Vagina (tissue), 2 donors: ENCODE measurements around the gene SUSD6. TPM values are rescaled to one million over a fixed set of nuclear protein-coding genes. Genes with fewer than 3 reads are reported as not detected.

ENCODE experiments used
- DNase-seq, 2 donors: peaks; one replicate each; pipeline ENCODE4 v3.0.0-alpha.2; 2017; ENCODE audit errors: extremely low spot score in 2 of 2
- H3K27ac ChIP-seq: fragments of 200-600 bp; sonication (generic); one replicate; pipeline ENCODE4 v1.5.1; 2019
- H3K27me3 ChIP-seq: fragments of 200-600 bp; sonication (generic); one replicate; pipeline ENCODE4 v1.5.1; 2019
- H3K36me3 ChIP-seq, 2 donors: fragments of 200-600 bp; sonication (generic); one replicate each; pipeline ENCODE4 v1.5.1; 2017 to 2019
- H3K4me1 ChIP-seq: fragments of 200-600 bp; sonication (generic); one replicate; pipeline ENCODE4 v1.5.1; 2019
- H3K4me3 ChIP-seq, 2 donors: fragments of 200-600 bp; sonication (generic); 1 replicate in 1 of 2; 2 replicates in 1 of 2; pipeline ENCODE4 v1.5.1; 2016 to 2019
- H3K9me3 ChIP-seq: fragments of 200-600 bp; sonication (generic); one replicate; pipeline ENCODE4 v1.5.1; 2019
- POLR2A ChIP-seq, 2 donors: fragments of 450-650 bp; IDR thresholded peaks; one replicate each; pipeline ENCODE4 v1.6.1; 2017; ENCODE audit warnings: antibody characterized with exemption in 2 of 2, mild to moderate bottlenecking in 2 of 2, moderate library complexity in 2 of 2
- POLR2AphosphoS5 ChIP-seq, 2 donors: sonication (generic); formaldehyde crosslinking; IDR thresholded peaks; one replicate each; pipeline ENCODE4 v1.9.0; 2017; ENCODE audit warnings: antibody characterized with exemption in 2 of 2, mild to moderate bottlenecking in 2 of 2, low read depth in 1 of 2; ENCODE audit not compliant: insufficient read depth in 1 of 2
- intact Hi-C: fragments of 100-400 bp; cut with DNase I; formaldehyde crosslinking; loops from one replicate; pipeline ENCODE4 v1.15.1; 2023
- total RNA-seq: library from RNA; depleted of rRNA; stranded (reverse); fragments of >200 nt; gene quantifications from one replicate; pipeline ENCODE4 v1.2.3, GENCODE V29; 2016
- TF ChIP-seq, protein P1 (sequence below), 3 experiments: fragments of 450-650 bp in 2 of 3; fragments of 200-600 bp in 1 of 3; sonication (generic) in 1 of 3; IDR thresholded peaks; one replicate each; pipeline ENCODE4 v1.5.1; 2017 to 2019; ENCODE audit warnings: antibody characterized with exemption in 3 of 3, mild to moderate bottlenecking in 2 of 3, moderate library complexity in 2 of 3

Gene SUSD6
- total RNA-seq, 1 donor from 2014 or later, result 36.6 TPM

DNA sequence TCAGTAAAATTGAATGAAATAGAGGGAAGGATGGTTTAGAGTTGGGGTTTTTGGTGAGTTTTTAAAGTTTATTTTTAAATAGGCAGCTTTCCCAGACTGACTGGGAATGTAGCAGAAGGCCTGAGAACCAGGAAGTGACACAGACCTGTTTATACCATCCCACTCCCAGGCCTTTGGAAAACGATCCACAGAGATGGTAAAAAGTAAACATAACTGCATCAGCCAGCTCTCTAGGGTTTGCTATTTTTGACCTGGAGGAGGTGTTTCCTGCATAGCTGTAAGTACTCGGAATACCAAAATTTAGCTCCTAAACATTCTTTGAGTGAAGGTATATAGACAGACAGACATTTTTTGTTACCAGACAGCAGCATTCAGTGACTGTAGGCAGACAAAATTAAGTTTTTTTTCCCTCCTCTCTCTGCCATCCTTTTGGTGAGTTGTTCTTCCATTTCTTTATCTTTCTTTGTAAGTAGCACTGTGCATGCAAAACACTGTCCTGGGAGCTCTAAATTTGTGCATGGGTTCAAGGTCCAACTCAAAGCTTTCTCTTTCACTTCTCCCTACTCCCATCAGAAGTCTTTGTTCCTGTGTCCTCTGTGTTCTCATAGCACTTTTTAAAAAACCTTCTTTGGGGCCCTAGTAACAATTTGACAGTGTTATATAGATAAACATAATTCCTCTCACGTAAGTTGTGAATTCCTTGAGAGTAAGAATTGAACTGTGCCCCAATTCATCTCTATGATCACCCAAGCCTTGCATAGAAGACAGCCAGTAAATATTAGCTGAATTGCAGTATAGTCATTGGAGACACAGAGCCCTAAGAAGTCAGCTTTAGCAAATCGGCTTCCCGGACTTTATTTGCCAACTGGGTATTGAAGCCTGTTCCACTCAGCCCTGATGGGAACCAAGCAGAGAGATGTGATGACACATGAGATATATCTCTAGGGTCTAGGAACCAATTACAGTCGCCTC is 37.4 kb downstream of the SUSD6 start:
- TF ChIP-seq POLR2A (IDR thresholded peaks at IDR 0.05), result no peak
- TF ChIP-seq POLR2AphosphoS5 (IDR thresholded peaks at IDR 0.05; ENCODE audit: insufficient read depth in 1 of 2, low read depth in 1 of 2), result no peak
- TF ChIP-seq, protein P1, sequence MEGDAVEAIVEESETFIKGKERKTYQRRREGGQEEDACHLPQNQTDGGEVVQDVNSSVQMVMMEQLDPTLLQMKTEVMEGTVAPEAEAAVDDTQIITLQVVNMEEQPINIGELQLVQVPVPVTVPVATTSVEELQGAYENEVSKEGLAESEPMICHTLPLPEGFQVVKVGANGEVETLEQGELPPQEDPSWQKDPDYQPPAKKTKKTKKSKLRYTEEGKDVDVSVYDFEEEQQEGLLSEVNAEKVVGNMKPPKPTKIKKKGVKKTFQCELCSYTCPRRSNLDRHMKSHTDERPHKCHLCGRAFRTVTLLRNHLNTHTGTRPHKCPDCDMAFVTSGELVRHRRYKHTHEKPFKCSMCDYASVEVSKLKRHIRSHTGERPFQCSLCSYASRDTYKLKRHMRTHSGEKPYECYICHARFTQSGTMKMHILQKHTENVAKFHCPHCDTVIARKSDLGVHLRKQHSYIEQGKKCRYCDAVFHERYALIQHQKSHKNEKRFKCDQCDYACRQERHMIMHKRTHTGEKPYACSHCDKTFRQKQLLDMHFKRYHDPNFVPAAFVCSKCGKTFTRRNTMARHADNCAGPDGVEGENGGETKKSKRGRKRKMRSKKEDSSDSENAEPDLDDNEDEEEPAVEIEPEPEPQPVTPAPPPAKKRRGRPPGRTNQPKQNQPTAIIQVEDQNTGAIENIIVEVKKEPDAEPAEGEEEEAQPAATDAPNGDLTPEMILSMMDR (IDR thresholded peaks at IDR 0.05), result no peak
- DNase-seq, result no peak
- no peaks in the 10 kb centered on the region for H3K27me3 ChIP-seq
- H3K27ac ChIP-seq, result peak overlapping the region; percentile 72
- intact Hi-C loops, result no loop called here
- H3K36me3 ChIP-seq, result no peaks in the 10 kb centered on the region
- H3K4me3 ChIP-seq, result no peak overlapping the region
- H3K4me1 ChIP-seq, result peaks cover 83% of the 10 kb centered on the region
- H3K9me3 ChIP-seq, result no peaks in the 10 kb centered on the region

DNA sequence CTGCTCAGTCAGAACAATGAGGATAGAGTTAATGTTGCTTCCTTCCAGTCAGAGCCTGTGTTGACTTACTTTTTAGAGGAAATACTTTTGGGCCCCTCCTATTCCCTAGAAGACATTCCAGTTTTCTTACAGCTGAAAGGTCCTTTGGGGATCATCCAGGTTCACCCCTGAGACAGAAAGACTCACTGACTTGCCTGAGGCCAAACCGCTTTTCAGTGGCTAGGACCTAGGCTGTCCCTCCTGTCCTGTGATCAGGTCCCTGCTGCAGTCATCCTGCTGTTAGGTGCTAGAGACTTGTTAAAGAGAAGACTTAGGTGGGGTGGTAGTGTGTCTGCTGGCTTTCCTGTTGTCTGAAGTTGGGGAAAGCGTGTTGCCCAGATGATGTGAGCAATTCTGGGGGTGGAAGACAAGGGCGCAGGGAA is 39.6 kb downstream of the SUSD6 start:
- Histone ChIP-seq H3K36me3 (no peaks in the 10 kb centered on the region), H3K27ac (no peak overlapping the region), H3K27me3 (no peaks in the 10 kb centered on the region), H3K4me3 (no peak overlapping the region), H3K9me3 (no peaks in the 10 kb centered on the region), H3K4me1 (peaks cover 84% of the 10 kb centered on the region)
- TF ChIP-seq POLR2AphosphoS5 (IDR thresholded peaks at IDR 0.05; ENCODE audit: insufficient read depth in 1 of 2, low read depth in 1 of 2) (no peak), POLR2A (IDR thresholded peaks at IDR 0.05) (no peak)
- TF ChIP-seq, protein P1 (IDR thresholded peaks at IDR 0.05), result no peak
- DNase-seq, result no peak
- intact Hi-C loops, result no loop called here

DNA sequence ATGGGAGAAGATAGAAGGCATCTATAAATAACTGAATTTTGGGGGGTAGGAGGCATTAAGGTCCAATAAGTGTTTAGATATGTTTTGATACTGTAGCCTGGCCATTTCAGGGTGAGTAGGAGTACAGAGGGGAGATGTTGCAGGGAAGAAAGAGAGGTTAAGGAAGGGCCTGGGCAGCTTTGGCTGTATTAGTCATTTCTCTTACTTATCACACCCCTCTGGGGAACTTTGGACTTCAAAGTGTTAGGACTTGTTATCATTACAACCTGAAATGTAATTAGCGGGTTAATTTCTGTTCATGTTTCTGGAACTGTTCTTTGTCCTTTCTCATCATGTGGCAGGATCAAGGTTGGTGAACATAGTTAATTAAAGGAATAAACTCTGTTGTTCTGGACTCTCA is 40.3 kb downstream of the SUSD6 start:
- H3K4me1 ChIP-seq, result peaks cover 88% of the 10 kb centered on the region
- intact Hi-C loops, result no loop called here

DNA sequence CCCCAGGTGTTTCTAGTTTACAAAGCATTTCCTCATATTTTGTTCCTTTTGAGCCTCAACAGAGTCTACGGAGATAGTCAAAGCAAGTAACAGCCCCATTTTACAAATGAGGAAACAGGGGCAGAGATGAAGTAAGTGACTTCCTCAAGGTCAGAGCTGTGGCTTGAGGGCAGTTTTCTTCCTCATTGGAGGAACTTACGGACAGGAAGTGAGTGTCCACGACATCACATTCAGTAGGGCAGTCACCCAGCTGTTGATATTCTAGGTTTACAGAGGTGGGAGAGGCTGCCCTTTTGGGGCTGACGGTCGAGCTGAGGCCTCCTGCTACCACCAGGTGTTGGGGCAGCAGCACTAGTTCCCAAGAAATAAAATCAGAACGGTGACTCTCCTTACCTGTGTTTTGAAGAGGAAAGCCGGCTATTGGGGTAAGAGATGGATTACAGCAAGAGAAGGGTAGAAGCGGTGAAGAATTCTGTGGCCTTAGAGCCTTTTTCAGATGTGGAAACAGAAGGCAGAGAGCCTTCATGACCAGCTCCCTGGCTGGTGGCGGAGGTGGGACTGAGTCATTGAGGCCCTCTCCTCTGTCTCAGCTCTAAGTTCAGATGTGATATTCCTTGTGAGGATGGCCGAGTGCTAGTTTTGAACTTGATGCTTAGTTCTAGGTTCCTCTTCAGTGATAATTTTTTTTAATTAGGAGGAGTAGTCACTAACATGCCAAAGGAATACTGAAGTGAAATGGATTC is 41.7 kb downstream of the SUSD6 start:
- H3K27me3 ChIP-seq, result no peaks in the 10 kb centered on the region
- no peaks in the 10 kb centered on the region for H3K9me3 ChIP-seq
- H3K27ac ChIP-seq, result no peak overlapping the region
- H3K4me1 ChIP-seq, result peaks cover 82% of the 10 kb centered on the region
- H3K4me3 ChIP-seq, result no peak overlapping the region
- intact Hi-C loops, result no loop called here
- no peak for DNase-seq
- no peak for TF ChIP-seq POLR2AphosphoS5 (IDR thresholded peaks at IDR 0.05; ENCODE audit: insufficient read depth in 1 of 2, low read depth in 1 of 2)
- TF ChIP-seq, protein P1 (IDR thresholded peaks at IDR 0.05), result no peak
- H3K36me3 ChIP-seq, result no peaks in the 10 kb centered on the region

More for the DNA sequence above, 40.3 kb downstream of the SUSD6 start:
- H3K4me3 ChIP-seq, result no peak overlapping the region
- peak overlapping the region; percentile 14 for H3K27ac ChIP-seq
- no peaks in the 10 kb centered on the region for H3K27me3 ChIP-seq
- no peaks in the 10 kb centered on the region for H3K9me3 ChIP-seq
- no peak for DNase-seq
- no peaks in the 10 kb centered on the region for H3K36me3 ChIP-seq
- no peak for TF ChIP-seq POLR2A (IDR thresholded peaks at IDR 0.05)
- no peak for TF ChIP-seq POLR2AphosphoS5 (IDR thresholded peaks at IDR 0.05; ENCODE audit: insufficient read depth in 1 of 2, low read depth in 1 of 2)
- TF ChIP-seq, protein P1 (IDR thresholded peaks at IDR 0.05), result no peak
